GM19324 (cell line): ENCODE data around the gene NAV2.
A peak's percentile ranks its signal among the peaks of the same experiment; 100 is the strongest.

ENCODE experiments used
- ATAC-seq: cut with Tn5 transposase; IDR thresholded peaks from one replicate; pipeline ENCODE4 v1.9.1; 2021; ENCODE audit warnings: mild to moderate bottlenecking, moderate library complexity; ENCODE audit not compliant: unreplicated experiment, low FRiP score

NAV2 gene

GRCh38 chr11:19771463-19771862 lies 58.8 kb downstream of the NAV2 start:
- ATAC-seq, result no peak

DNA sequence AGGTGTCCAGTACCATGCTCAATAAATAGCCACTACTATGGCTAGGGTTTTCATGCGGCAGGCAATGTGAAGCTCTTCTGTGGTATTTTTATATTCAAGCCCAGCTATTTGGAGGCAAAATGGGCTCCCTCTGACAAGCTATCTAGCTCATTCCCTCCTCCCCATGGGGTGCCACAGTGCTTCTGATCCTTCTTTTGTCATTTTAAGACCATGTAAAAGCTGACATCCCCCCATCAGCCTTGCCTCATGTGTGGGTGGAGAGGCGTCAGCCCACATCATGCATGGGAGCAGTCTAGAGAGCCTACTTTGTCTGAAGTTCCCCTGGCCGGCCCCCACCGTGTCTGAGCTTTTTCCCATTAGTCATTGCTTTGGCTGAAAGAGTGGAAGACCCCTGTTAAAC lies 59.8 kb downstream of the NAV2 start:
- no peak for ATAC-seq

DNA sequence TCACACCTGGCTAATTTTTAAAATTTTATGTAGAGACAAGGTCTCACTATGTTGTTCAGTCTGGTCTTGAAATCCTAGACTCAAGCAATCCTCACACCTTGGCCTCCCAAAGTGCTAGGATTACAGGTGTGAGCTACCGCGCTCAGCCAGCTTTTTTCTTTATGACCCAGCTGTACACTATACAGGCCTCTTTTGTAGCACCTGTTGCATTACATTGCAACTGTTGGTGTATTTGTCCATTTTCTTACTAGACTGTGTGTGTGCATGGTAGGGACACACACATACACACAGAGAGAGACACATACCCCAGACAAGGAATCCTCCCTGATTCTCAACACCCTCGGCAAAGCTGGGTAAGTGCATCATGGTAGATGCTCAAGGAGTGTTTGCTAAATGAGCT lies 61.7 kb downstream of the NAV2 start:
- ATAC-seq, result no peak

- no peak for ATAC-seq
Observed at GRCh38 chr11:19774817-19775580, 62.4 kb downstream of the NAV2 start.

GRCh38 chr11:19775622-19776021 lies 63.0 kb downstream of the NAV2 start:
- no peak for ATAC-seq

DNA sequence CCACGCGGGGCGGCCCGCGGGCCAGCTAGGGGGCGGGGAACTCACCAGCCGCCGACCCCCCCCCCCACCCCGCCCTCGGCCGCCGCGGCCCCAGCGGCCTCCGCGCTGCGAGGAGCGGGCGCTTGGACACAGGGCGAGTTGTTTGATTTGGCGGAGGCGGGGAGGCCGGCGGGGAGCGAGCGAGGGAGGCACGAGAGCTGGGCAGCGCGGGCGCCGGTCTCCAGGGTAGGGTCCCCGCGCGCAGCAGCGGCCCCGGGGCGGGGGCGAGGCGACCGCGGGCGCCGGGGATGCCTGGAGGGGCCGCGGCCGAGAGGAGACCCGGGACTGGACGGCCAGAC lies 64.4 kb downstream of the NAV2 start:
- ATAC-seq, result no peak

GRCh38 chr11:19777377-19778102 lies 64.9 kb downstream of the NAV2 start:
- peak; percentile 56 for ATAC-seq

GRCh38 chr11:19779740-19780139 lies 67.1 kb downstream of the NAV2 start:
- ATAC-seq, result no peak

GRCh38 chr11:19781351-19781750 lies 68.7 kb downstream of the NAV2 start:
- no peak for ATAC-seq

GRCh38 chr11:19785265-19785664 lies 72.6 kb downstream of the NAV2 start:
- no peak for ATAC-seq

DNA sequence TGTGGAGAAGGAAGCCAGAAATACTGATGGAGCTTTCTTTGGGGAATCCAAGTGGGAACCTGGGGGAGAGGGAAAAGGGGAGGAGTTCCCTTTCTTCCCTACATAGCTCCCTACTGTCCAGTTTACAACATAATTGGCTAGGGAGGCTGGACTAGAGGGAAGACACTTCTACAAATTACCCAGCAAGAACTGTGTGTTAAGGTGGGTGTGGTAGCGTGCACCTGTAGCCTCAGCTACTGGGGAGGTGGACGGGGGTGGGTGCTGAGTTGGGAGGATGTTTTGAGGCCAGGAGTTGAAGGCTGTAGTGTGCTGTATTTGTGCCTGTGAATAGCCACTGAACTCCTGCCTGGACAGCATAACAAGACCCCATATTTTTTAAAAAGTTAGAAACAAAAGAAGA lies 74.0 kb downstream of the NAV2 start:
- no peak for ATAC-seq

DNA sequence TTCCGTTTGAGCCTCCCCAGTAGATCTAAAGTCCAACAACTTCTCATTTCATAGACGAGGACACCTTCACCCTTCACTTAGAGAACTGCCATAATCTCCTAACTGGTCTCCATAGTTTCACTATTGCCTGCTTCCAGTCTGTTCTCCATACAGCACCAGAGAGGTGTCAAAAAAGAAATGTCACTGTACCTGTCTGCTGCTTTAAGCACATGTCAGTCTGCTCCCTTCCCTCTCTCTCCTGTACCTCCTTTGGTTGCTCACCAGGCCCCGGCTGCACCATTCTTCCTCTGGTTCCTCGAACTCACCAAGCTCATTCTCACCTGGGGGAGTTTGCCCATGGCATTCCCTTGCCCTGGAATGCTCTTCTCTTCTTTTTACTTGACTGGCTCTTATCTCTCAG lies 75.8 kb downstream of the NAV2 start:
- no peak for ATAC-seq

GRCh38 chr11:19789245-19789644 lies 76.6 kb downstream of the NAV2 start:
- no peak for ATAC-seq

DNA sequence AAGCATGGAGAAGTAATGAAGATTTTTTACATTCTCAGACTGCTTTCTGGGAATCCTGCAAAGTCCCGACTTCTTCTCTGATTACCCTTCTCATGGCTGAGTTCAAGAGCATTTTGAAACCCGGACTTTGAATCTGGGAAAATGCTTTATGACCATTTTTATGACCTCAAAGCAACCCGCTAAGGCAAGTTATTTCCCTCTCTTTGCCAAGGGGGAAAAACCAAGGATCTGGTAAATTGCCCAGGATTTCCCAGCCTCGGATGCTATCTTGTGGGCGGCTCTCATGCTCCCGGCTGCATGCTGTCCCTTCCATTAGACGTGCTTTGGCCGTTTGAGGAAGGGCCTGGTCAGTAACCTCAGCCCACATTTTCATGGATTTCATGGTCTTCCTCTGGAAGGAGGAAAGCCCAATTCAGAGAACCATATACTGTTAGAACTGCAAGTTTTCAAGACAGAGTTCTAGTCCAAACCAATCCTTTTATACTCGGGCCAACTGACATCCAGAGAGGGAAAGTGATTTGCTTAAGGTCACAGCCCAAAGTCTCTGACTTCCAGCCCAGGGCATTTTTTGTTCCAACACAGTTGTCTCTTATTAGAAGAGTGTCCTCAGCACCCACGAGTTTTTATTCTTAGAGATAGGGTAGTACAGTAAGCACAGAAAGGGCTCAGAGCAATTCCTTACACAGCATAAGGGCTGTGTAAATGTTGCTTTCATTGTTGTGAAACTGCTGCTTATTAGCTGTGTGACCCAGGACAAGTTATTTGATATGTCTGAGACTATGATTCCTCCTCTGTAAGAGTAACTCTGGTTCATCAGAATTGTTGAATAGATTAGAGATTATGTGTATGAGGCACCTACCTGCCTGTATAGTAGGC lies 77.4 kb downstream of the NAV2 start:
- no peak for ATAC-seq

- peak; percentile 84 for ATAC-seq
Observed at GRCh38 chr11:19790831-19791552, 78.4 kb downstream of the NAV2 start.

DNA sequence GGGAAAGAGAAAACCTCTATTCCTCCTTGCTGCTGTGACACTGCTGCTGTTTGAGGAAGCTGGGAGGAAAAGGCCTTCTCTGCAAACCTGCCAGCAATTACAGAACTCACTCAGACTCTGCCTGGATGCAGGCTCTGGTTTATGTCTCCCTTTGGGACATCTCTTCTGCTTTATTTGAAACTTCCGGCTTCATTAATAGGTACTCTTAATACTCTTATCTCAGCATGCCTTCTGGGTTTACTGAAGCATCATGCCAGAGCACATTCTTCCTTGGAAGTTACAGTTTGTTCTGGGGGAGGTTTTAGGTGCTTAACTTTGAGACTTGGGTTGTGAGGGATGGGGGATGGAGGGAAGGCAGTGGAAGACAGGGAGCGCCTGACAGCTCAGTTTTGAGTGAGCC lies 79.9 kb downstream of the NAV2 start:
- no peak for ATAC-seq

DNA sequence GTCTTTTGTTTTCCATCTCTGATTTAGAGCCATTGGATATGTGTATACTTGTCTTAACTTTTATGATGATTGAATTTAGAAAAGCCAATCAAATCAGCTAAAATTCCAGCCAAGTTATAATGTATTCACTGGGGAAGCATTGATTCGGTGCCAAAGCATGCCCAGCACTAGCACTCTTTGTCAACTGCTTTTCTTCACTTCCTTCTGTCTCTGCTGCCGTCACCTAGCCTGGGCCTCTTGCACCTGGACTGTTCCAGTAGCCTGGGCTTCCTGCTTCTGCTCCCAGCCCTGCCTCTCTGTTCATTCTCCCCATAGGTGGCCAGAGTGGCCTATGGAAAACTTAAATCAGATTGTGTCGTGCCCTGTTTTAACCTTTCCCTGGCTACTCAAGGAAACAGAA lies 80.7 kb downstream of the NAV2 start:
- ATAC-seq, result no peak

DNA sequence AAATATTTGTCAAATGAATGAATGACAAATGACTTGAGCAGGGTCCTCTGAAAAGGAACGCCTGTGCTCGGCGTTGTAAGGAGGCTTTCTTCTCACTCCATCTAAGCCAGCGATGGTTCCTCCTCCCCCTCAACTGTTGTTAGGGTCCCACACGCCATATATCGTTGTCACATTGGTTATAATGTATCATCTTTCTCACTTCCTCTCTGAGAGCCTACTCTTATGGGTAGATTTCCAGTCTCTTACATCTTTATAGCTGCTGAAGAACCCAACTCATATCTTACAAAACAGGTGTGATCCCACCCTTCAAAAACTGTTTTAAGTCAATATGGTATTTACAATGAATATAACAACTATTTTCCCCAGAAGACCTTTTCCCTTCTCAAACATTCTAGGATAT lies 81.5 kb downstream of the NAV2 start:
- no peak for ATAC-seq

GRCh38 chr11:19795082-19795481 lies 82.4 kb downstream of the NAV2 start:
- ATAC-seq, result no peak

DNA sequence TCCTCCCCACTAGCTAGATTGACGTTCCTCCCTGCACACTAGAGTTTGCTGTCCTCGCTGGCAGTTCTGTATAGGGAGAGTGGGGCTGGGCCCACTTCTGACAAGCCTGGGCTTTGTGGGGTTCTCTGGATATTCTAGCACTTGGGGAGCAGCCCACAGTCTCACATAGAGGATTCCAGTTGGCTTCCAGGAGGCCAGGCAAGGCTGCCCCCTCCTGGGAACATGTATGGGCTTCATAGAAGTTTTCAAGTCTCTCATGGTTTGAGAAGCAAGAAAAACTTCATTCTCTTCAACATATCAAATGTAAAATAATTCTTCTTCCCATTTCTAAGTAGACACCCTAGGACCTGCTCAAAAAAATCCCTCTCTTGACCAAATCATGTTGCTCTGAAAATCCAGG lies 87.5 kb downstream of the NAV2 start:
- no peak for ATAC-seq
